ENCODE measurements around the gene ARID3C. TPM values are rescaled to one million over a fixed set of nuclear protein-coding genes. Genes with fewer than 3 reads are reported as not detected.

The ARID3C gene
- total and polyA plus RNA-seq, 2 donors (not counting 1 experiment from before 2014, with no cell fraction given): 0.17 TPM; not detected in 1

GRCh38 chr9:34658461-34658860 lies 29.6 kb upstream of the ARID3C start:
- DNase-seq (ENCODE audit: low read depth in 2 of 2): no peak
- H2AFZ ChIP-seq (ENCODE audit: low read length): no peak overlapping the region
- H3K4me3 ChIP-seq (replicated peaks in 1 of 4; ENCODE audit: control extremely low read depth in 1 of 4, insufficient read depth in 1 of 4, low read depth in 3 of 4, low read length in 4 of 4): no peak overlapping the region
- no peak for TF ChIP-seq EZH2 (IDR thresholded peaks at IDR 0.05; ENCODE audit: low read length, missing control alignments)
- TF ChIP-seq, protein P1, sequence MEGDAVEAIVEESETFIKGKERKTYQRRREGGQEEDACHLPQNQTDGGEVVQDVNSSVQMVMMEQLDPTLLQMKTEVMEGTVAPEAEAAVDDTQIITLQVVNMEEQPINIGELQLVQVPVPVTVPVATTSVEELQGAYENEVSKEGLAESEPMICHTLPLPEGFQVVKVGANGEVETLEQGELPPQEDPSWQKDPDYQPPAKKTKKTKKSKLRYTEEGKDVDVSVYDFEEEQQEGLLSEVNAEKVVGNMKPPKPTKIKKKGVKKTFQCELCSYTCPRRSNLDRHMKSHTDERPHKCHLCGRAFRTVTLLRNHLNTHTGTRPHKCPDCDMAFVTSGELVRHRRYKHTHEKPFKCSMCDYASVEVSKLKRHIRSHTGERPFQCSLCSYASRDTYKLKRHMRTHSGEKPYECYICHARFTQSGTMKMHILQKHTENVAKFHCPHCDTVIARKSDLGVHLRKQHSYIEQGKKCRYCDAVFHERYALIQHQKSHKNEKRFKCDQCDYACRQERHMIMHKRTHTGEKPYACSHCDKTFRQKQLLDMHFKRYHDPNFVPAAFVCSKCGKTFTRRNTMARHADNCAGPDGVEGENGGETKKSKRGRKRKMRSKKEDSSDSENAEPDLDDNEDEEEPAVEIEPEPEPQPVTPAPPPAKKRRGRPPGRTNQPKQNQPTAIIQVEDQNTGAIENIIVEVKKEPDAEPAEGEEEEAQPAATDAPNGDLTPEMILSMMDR (conservative IDR thresholded peaks at IDR 0.05 in 1 of 2, IDR thresholded peaks at IDR 0.05 in 1 of 2; ENCODE audit: low read depth in 1 of 2, low read length in 2 of 2): no peak
- H3K4me1 ChIP-seq (ENCODE audit: control insufficient read depth, extremely low read depth, insufficient read depth, low read length): peaks cover 9% of the 10 kb centered on the region
- H3K27ac ChIP-seq (ENCODE audit: insufficient read depth, low read length): no peak overlapping the region
- H4K20me1 ChIP-seq (ENCODE audit: control insufficient read depth, extremely low read depth, insufficient read depth, low read length): no peaks in the 10 kb centered on the region
- H3K36me3 ChIP-seq (ENCODE audit: control insufficient read depth, insufficient read depth, low read length): no peaks in the 10 kb centered on the region
- no peak overlapping the region for H3K4me2 ChIP-seq (ENCODE audit: extremely low read depth, insufficient read depth, low read length)
- H3K9ac ChIP-seq (ENCODE audit: insufficient read depth, low read length): no peak overlapping the region
- no peaks in the 10 kb centered on the region for H3K9me3 ChIP-seq (ENCODE audit: control insufficient read depth, insufficient read depth, low read depth, low read length)
- H3K79me2 ChIP-seq (ENCODE audit: control insufficient read depth, insufficient read depth, low read length): no peaks in the 10 kb centered on the region
- no peaks in the 10 kb centered on the region for H3K27me3 ChIP-seq (ENCODE audit: control insufficient read depth, insufficient read depth, low read length)

GRCh38 chr9:34656992-34657391 lies 28.1 kb upstream of the ARID3C start:
- H3K27me3 ChIP-seq (ENCODE audit: control insufficient read depth, insufficient read depth, low read length): no peaks in the 10 kb centered on the region
- no peak overlapping the region for H3K4me3 ChIP-seq (replicated peaks in 1 of 4; ENCODE audit: control extremely low read depth in 1 of 4, insufficient read depth in 1 of 4, low read depth in 3 of 4, low read length in 4 of 4)
- H3K9me3 ChIP-seq (ENCODE audit: control insufficient read depth, insufficient read depth, low read depth, low read length): no peaks in the 10 kb centered on the region
- TF ChIP-seq EZH2 (IDR thresholded peaks at IDR 0.05; ENCODE audit: low read length, missing control alignments): no peak
- TF ChIP-seq, protein P1 (conservative IDR thresholded peaks at IDR 0.05 in 1 of 2, IDR thresholded peaks at IDR 0.05 in 1 of 2; ENCODE audit: low read depth in 1 of 2, low read length in 2 of 2): no peak
- H3K4me2 ChIP-seq (ENCODE audit: extremely low read depth, insufficient read depth, low read length): no peak overlapping the region
- no peak overlapping the region for H3K27ac ChIP-seq (ENCODE audit: insufficient read depth, low read length)
- H3K9ac ChIP-seq (ENCODE audit: insufficient read depth, low read length): no peak overlapping the region
- no peaks in the 10 kb centered on the region for H3K79me2 ChIP-seq (ENCODE audit: control insufficient read depth, insufficient read depth, low read length)
- H3K36me3 ChIP-seq (ENCODE audit: control insufficient read depth, insufficient read depth, low read length): no peaks in the 10 kb centered on the region
- H2AFZ ChIP-seq (ENCODE audit: low read length): no peak overlapping the region
- H4K20me1 ChIP-seq (ENCODE audit: control insufficient read depth, extremely low read depth, insufficient read depth, low read length): no peaks in the 10 kb centered on the region
- peaks cover 21% of the 10 kb centered on the region for H3K4me1 ChIP-seq (ENCODE audit: control insufficient read depth, extremely low read depth, insufficient read depth, low read length)
- DNase-seq (ENCODE audit: low read depth in 2 of 2): no peak

GRCh38 chr9:34655394-34655793 lies 26.5 kb upstream of the ARID3C start:
- Histone ChIP-seq H4K20me1 (ENCODE audit: control insufficient read depth, extremely low read depth, insufficient read depth, low read length) (no peaks in the 10 kb centered on the region), H3K27me3 (ENCODE audit: control insufficient read depth, insufficient read depth, low read length) (no peaks in the 10 kb centered on the region), H3K27ac (ENCODE audit: insufficient read depth, low read length) (no peak overlapping the region)

More at GRCh38 chr9:34655394-34655793, 26.5 kb upstream of the ARID3C start:
- Histone ChIP-seq H3K36me3 (ENCODE audit: control insufficient read depth, insufficient read depth, low read length) (no peaks in the 10 kb centered on the region), H3K4me3 (replicated peaks in 1 of 4; ENCODE audit: control extremely low read depth in 1 of 4, insufficient read depth in 1 of 4, low read depth in 3 of 4, low read length in 4 of 4) (no peak overlapping the region), H3K9ac (ENCODE audit: insufficient read depth, low read length) (no peak overlapping the region), H3K4me1 (ENCODE audit: control insufficient read depth, extremely low read depth, insufficient read depth, low read length) (peaks cover 29% of the 10 kb centered on the region), H2AFZ (ENCODE audit: low read length) (no peak overlapping the region), H3K79me2 (ENCODE audit: control insufficient read depth, insufficient read depth, low read length) (no peaks in the 10 kb centered on the region), H3K4me2 (ENCODE audit: extremely low read depth, insufficient read depth, low read length) (no peak overlapping the region), H3K9me3 (ENCODE audit: control insufficient read depth, insufficient read depth, low read depth, low read length) (no peaks in the 10 kb centered on the region)
- no peak for TF ChIP-seq EZH2 (IDR thresholded peaks at IDR 0.05; ENCODE audit: low read length, missing control alignments)
- TF ChIP-seq, protein P1 (conservative IDR thresholded peaks at IDR 0.05 in 1 of 2, IDR thresholded peaks at IDR 0.05 in 1 of 2; ENCODE audit: low read depth in 1 of 2, low read length in 2 of 2): no peak
- no peak for DNase-seq (ENCODE audit: low read depth in 2 of 2)
